Endodermal cell (in vitro differentiated cells): Measurements from ENCODE around the gene SRPK3. TPM values are rescaled to one million over a fixed set of nuclear protein-coding genes. Genes with fewer than 3 reads are reported as not detected.

Experiments
- DNase-seq: peaks from one replicate; pipeline ENCODE4 v3.0.0-alpha.2; 2017
- H3K27ac ChIP-seq: 2 replicates; pipeline ENCODE4 v1.5.1; 2013; ENCODE audit warnings: mild to moderate bottlenecking, low read depth, low read length, moderate library complexity
- H3K27me3 ChIP-seq: 2 replicates; pipeline ENCODE4 v1.6.1; 2013; ENCODE audit warnings: mild to moderate bottlenecking, low read length, moderate library complexity; ENCODE audit not compliant: insufficient read depth, control insufficient read depth, poor library complexity, severe bottlenecking
- H3K36me3 ChIP-seq: 2 replicates; pipeline ENCODE4 v1.7.0; 2013; ENCODE audit warnings: mild to moderate bottlenecking, low read length, moderate library complexity; ENCODE audit not compliant: control insufficient read depth, insufficient read depth
- H3K4me1 ChIP-seq: one replicate; pipeline ENCODE4 v1.7.0; 2013; ENCODE audit warnings: low read length; ENCODE audit not compliant: control insufficient read depth, insufficient read depth
- H3K4me3 ChIP-seq: 2 replicates; pipeline ENCODE4 v1.5.1; 2013; ENCODE audit warnings: mild to moderate bottlenecking, low read length, moderate library complexity
- H3K9ac ChIP-seq: 2 replicates; pipeline ENCODE4 v1.6.1; 2013; ENCODE audit warnings: mild to moderate bottlenecking, low read length, moderate library complexity; ENCODE audit not compliant: poor library complexity, severe bottlenecking; ENCODE audit errors: extremely low read depth
- H3K9me3 ChIP-seq: 2 replicates; pipeline ENCODE4 v1.6.1; 2013; ENCODE audit warnings: mild to moderate bottlenecking, low read length, moderate library complexity; ENCODE audit not compliant: control insufficient read depth
- H3K27ac Mint-ChIP-seq: 2 replicates; pipeline ENCODE4 v1.8.0; 2020; ENCODE audit warnings: mixed read lengths
- H3K27me3 Mint-ChIP-seq: 2 replicates; pipeline ENCODE4 v1.8.0; 2021; ENCODE audit warnings: mild to moderate bottlenecking, mixed read lengths; ENCODE audit not compliant: insufficient read depth
- H3K36me3 Mint-ChIP-seq: 2 replicates; pipeline ENCODE4 v1.8.0; 2020; ENCODE audit warnings: low read depth, mixed read lengths
- H3K4me1 Mint-ChIP-seq: 2 replicates; pipeline ENCODE4 v1.8.0; 2020; ENCODE audit warnings: mixed read lengths
- H3K4me3 Mint-ChIP-seq: 2 replicates; pipeline ENCODE4 v1.8.0; 2020; ENCODE audit warnings: mild to moderate bottlenecking, moderate library complexity, mixed read lengths
- H3K9me3 Mint-ChIP-seq: 2 replicates; pipeline ENCODE4 v1.8.0; 2020; ENCODE audit warnings: mild to moderate bottlenecking, mixed read lengths
- WGBS, 2 experiments: methylation state at CpG; one replicate each; pipeline versions ENCODE4 v1.1.5 to v1.1.7; 2013; ENCODE audit warnings: missing lambda C conversion rate in 2 of 2, mixed read lengths in 1 of 2; ENCODE audit not compliant: insufficient coverage in 1 of 2, insufficient read length in 1 of 2; 5-methylcytosine and 5-hydroxymethylcytosine counted together
- total RNA-seq, 2 donors: library from RNA; stranded (reverse); fragmentation: NEBNext Ultra II Directional in 1 of 2; extraction: Animal tissue kit (Norgen Biotek cat#: 25700) in 1 of 2; gene quantifications; 2 replicates in 1 of 2; 3 replicates in 1 of 2; pipeline ENCODE4 v1.2.1, GENCODE V29; 2021
- TF ChIP-seq, protein P1 (sequence below): fragments of 200-600 bp; sonication (generic); conservative IDR thresholded peaks from 2 replicates; pipeline ENCODE4 v1.5.0; 2021; ENCODE audit warnings: antibody characterized with exemption, mild to moderate bottlenecking

SRPK3 gene
- total RNA-seq, 2 donors from 2014 or later = not detected

DNA sequence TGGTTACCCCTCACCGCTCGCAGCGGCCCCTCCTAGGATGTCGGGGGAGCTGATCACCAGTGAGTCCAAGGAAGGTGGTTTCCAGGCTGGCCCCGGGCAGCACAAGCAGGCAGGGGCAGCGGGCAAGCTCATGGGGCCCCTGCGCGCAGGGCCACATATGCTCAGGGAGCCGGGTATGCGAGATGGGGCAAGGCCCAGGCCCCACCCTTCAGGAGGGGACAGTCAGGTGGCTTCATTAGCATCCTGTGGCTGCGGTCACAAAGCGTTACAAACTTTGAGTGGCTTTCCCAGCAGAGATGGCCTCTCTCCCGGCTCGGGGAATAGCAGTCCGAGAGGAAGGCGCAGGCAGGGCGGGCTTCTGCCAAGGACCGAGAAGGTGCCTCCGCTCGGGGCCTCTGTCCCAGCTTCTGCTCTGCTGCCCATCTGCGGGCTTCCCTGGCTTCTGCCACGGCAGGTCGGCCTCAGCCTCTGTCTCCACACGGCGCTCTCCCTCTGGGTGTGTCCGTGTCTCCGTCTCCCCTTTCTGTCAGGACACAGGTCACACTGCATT is 42.7 kb upstream of the SRPK3 start:
- Mint-ChIP-seq H3K36me3 (peaks cover 14% of the 10 kb centered on the region), H3K4me1 (peaks cover 5% of the 10 kb centered on the region), H3K9me3 (peaks cover 74% of the 10 kb centered on the region), H3K27me3 (no peaks in the 10 kb centered on the region), H3K4me3 (no peak overlapping the region), H3K27ac (no peak overlapping the region)
- Histone ChIP-seq H3K4me3 (no peak overlapping the region), H3K27ac (no peak overlapping the region), H3K36me3 (no peaks in the 10 kb centered on the region), H3K27me3 (no peaks in the 10 kb centered on the region), H3K9me3 (no peaks in the 10 kb centered on the region), H3K9ac (no peak overlapping the region), H3K4me1 (no peaks in the 10 kb centered on the region)
- TF ChIP-seq, protein P1, sequence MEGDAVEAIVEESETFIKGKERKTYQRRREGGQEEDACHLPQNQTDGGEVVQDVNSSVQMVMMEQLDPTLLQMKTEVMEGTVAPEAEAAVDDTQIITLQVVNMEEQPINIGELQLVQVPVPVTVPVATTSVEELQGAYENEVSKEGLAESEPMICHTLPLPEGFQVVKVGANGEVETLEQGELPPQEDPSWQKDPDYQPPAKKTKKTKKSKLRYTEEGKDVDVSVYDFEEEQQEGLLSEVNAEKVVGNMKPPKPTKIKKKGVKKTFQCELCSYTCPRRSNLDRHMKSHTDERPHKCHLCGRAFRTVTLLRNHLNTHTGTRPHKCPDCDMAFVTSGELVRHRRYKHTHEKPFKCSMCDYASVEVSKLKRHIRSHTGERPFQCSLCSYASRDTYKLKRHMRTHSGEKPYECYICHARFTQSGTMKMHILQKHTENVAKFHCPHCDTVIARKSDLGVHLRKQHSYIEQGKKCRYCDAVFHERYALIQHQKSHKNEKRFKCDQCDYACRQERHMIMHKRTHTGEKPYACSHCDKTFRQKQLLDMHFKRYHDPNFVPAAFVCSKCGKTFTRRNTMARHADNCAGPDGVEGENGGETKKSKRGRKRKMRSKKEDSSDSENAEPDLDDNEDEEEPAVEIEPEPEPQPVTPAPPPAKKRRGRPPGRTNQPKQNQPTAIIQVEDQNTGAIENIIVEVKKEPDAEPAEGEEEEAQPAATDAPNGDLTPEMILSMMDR = no peak
- 95 to 100% methylated on average over 2 to 26 of the region's 27 CpGs for WGBS, 2 experiments
- no peak for DNase-seq

DNA sequence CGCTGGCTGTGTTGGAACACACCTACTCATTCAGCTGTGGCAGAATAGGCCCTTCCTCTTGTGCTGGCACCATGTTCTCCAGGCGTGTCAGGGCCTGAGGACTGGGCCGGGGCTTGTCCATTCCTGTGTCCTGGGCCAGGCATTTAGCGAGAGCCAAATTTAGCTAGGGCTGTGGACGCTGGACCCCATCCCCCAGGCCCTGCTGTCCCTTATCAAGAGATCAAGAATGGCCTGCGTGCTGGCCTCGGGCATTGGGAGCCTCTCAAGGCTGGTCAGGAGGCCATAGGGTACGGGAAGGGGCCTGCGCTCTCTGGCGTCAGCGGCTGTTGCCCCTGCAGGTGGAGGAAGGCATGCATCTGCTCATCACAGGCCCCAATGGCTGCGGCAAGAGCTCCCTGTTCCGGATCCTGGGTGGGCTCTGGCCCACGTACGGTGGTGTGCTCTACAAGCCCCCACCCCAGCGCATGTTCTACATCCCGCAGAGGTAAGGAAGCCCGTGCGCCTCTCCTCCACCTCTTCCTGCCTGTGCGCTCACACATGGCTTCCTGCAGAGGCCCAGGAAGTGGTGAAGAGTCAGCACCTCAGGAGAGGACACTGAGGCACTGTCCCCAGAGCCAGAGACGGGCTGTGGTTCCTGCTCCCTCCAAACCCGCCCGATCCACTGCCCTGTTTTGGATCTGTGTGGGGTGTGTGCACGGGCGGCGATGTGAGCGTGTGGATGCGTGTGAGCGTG is 40.9 kb upstream of the SRPK3 start:
- peak; percentile 32 for DNase-seq
- peaks cover 5% of the 10 kb centered on the region for H3K4me1 Mint-ChIP-seq
- no peak overlapping the region for H3K4me3 Mint-ChIP-seq
- 92 to 94% methylated on average over 5 to 29 of the region's 29 CpGs for WGBS, 2 experiments
- H3K27ac Mint-ChIP-seq = no peak overlapping the region
- H3K27me3 Mint-ChIP-seq = no peaks in the 10 kb centered on the region
- no peak overlapping the region for H3K9ac ChIP-seq
- H3K27me3 ChIP-seq = no peaks in the 10 kb centered on the region
- no peaks in the 10 kb centered on the region for H3K36me3 ChIP-seq
- no peak overlapping the region for H3K27ac ChIP-seq
- no peaks in the 10 kb centered on the region for H3K4me1 ChIP-seq
- H3K9me3 ChIP-seq = no peaks in the 10 kb centered on the region
- H3K9me3 Mint-ChIP-seq = peaks cover 62% of the 10 kb centered on the region
- H3K36me3 Mint-ChIP-seq = peaks cover 7% of the 10 kb centered on the region
- TF ChIP-seq, protein P1 = no peak
- H3K4me3 ChIP-seq = no peak overlapping the region

DNA sequence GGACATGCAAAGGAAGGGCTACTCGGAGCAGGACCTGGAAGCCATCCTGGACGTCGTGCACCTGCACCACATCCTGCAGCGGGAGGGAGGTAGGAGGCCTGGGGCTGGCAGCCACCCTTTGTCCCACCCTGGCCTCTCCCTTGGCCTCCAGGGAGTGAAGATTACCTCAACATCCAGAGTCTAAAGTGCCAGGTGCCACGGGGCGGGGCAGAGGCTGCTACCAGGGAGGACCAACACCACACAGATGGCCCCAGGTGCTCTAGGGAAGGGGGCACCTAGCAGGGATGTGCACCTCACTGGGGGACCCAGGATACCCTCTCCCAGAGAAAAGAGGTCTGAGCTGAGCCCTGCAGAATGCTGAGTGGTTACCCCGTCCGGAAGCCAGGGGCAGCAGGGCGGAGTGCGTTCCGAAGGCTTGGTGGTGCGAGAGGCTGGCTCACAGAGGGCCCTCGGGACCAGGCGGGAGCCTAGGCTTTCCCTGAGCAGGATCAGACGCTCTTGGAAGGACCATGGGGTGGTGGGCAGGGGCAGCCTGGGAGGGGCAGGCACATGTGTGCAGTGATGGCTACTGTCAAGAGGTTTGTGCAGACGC is 40.1 kb upstream of the SRPK3 start:
- Mint-ChIP-seq H3K9me3 (peaks cover 61% of the 10 kb centered on the region), H3K27ac (no peak overlapping the region), H3K4me3 (no peak overlapping the region), H3K27me3 (no peaks in the 10 kb centered on the region), H3K4me1 (peaks cover under 1% of the 10 kb centered on the region), H3K36me3 (peaks cover 4% of the 10 kb centered on the region)
- no peaks in the 10 kb centered on the region for H3K36me3 ChIP-seq
- 80 to 98% methylated on average over 1 to 16 of the region's 16 CpGs for WGBS, 2 experiments
- DNase-seq = peak; percentile 21
- H3K4me1 ChIP-seq = no peaks in the 10 kb centered on the region
- H3K9me3 ChIP-seq = no peaks in the 10 kb centered on the region
- no peak overlapping the region for H3K9ac ChIP-seq
- TF ChIP-seq, protein P1 = no peak
- no peak overlapping the region for H3K4me3 ChIP-seq
- no peak overlapping the region for H3K27ac ChIP-seq
- H3K27me3 ChIP-seq = no peaks in the 10 kb centered on the region
